Gastrocnemius medialis (tissue), 4 donors: ENCODE measurements around the gene URAD.

Experiments
- POLR2A ChIP-seq, 2 donors: fragments of 450-650 bp; IDR thresholded peaks; one replicate each; pipeline ENCODE4 v1.6.1; 2017; ENCODE audit warnings: antibody characterized with exemption in 2 of 2, mild to moderate bottlenecking in 2 of 2, moderate library complexity in 2 of 2
- TF ChIP-seq, protein P1 (sequence below), 5 experiments: fragments of 450-650 bp in 3 of 5; fragments of 200-600 bp in 2 of 5; sonication (generic) in 2 of 5; IDR thresholded peaks in 4 of 5; conservative IDR thresholded peaks in 1 of 5; 1 replicate in 4 of 5; 2 replicates in 1 of 5; pipeline ENCODE4 v1.5.1; 2016 to 2019; ENCODE audit warnings: antibody characterized with exemption in 5 of 5, mild to moderate bottlenecking in 3 of 5, moderate library complexity in 3 of 5

GRCh38 chr13:28035146-28035782 lies 46.8 kb upstream of the URAD start:
- TF ChIP-seq POLR2A (IDR thresholded peaks at IDR 0.05) = no peak
- TF ChIP-seq, protein P1, sequence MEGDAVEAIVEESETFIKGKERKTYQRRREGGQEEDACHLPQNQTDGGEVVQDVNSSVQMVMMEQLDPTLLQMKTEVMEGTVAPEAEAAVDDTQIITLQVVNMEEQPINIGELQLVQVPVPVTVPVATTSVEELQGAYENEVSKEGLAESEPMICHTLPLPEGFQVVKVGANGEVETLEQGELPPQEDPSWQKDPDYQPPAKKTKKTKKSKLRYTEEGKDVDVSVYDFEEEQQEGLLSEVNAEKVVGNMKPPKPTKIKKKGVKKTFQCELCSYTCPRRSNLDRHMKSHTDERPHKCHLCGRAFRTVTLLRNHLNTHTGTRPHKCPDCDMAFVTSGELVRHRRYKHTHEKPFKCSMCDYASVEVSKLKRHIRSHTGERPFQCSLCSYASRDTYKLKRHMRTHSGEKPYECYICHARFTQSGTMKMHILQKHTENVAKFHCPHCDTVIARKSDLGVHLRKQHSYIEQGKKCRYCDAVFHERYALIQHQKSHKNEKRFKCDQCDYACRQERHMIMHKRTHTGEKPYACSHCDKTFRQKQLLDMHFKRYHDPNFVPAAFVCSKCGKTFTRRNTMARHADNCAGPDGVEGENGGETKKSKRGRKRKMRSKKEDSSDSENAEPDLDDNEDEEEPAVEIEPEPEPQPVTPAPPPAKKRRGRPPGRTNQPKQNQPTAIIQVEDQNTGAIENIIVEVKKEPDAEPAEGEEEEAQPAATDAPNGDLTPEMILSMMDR (IDR thresholded peaks at IDR 0.05 in 4 of 5, conservative IDR thresholded peaks at IDR 0.05 in 1 of 5) = no peak
